HG03378 (cell line): ENCODE results near the gene EVI5L.
"Not testable (repeated sequence)": the region's sequence is repeated elsewhere in the genome, so short reads cannot be mapped to it uniquely, and the experiment has no call there.

Source experiments
- ATAC-seq: cut with Tn5 transposase; IDR thresholded peaks from one replicate; pipeline ENCODE4 v1.9.1; 2021; ENCODE audit warnings: mild to moderate bottlenecking, moderate library complexity; ENCODE audit not compliant: unreplicated experiment

The EVI5L gene

GRCh38 chr19:7816040-7816439, 14.0 kb upstream of the EVI5L start:
- ATAC-seq: not testable (repeated sequence)

DNA sequence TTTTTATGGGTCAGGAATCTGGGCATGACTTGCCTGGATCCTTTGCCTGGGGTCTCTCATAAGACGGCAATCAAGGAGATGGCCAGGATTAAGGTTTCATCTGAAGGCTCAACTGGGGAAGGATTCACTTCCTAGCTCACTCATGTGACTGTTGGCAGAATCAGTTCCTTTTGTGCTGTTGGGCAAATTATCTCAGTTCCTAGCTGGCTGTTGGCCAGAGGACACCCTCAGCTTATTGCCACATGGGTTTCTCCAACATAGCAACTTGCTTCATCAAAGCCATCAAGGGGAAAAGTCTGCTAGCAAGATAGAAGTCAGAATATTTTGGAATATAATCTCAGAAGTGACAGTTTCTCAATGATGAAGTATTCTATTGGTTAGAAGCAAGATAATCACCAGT, 12.2 kb upstream of the EVI5L start:
- ATAC-seq: no peak

GRCh38 chr19:7818806-7819205, 11.2 kb upstream of the EVI5L start:
- no peak for ATAC-seq

GRCh38 chr19:7819337-7819736, 10.7 kb upstream of the EVI5L start:
- ATAC-seq: no peak

- no peak for ATAC-seq
Measured at GRCh38 chr19:7820588-7820987, 9.4 kb upstream of the EVI5L start.

- no peak for ATAC-seq
Measured at GRCh38 chr19:7822910-7823515, 7.0 kb upstream of the EVI5L start.

DNA sequence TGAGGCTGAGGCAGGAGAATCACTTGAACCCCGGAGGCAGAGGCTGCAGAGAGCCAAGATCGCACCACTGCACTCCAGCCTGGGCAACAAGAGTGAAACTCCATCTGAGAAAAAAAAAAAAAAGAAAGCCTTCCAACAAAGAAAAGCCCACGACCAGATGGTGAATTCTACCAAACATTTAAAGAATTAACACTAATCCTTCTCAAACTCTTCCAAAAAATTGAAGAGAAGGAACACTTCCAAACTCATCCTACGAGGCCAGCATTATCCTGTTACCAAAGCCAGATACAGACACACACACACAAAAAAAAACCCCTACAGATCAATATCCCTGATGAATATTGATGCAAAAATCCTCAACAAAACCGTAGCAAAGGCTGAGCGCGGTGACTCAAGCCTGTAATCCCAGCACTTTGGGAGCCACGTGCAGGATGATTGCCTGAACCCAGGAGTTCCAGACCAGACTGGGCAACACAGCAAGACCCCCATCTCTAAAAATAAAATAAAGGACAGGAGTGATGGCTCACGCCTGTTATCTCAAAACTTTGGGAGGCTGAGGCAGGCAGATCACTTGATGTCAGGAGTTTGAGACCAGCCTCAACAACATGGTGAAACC, 6.2 kb upstream of the EVI5L start:
- no peak for ATAC-seq

GRCh38 chr19:7829166-7829520, 875 bp upstream of the EVI5L start:
- ATAC-seq: no peak

- no peak for ATAC-seq
Measured at GRCh38 chr19:7830272-7830771, 304 bp downstream of the EVI5L start.

- ATAC-seq: no peak
Measured at GRCh38 chr19:7830823-7831222, 805 bp downstream of the EVI5L start.

GRCh38 chr19:7831452-7831851, 1.4 kb downstream of the EVI5L start:
- ATAC-seq: no peak

GRCh38 chr19:7832009-7832408, 2.0 kb downstream of the EVI5L start:
- no peak for ATAC-seq

GRCh38 chr19:7832781-7833180, 2.8 kb downstream of the EVI5L start:
- ATAC-seq: no peak

DNA sequence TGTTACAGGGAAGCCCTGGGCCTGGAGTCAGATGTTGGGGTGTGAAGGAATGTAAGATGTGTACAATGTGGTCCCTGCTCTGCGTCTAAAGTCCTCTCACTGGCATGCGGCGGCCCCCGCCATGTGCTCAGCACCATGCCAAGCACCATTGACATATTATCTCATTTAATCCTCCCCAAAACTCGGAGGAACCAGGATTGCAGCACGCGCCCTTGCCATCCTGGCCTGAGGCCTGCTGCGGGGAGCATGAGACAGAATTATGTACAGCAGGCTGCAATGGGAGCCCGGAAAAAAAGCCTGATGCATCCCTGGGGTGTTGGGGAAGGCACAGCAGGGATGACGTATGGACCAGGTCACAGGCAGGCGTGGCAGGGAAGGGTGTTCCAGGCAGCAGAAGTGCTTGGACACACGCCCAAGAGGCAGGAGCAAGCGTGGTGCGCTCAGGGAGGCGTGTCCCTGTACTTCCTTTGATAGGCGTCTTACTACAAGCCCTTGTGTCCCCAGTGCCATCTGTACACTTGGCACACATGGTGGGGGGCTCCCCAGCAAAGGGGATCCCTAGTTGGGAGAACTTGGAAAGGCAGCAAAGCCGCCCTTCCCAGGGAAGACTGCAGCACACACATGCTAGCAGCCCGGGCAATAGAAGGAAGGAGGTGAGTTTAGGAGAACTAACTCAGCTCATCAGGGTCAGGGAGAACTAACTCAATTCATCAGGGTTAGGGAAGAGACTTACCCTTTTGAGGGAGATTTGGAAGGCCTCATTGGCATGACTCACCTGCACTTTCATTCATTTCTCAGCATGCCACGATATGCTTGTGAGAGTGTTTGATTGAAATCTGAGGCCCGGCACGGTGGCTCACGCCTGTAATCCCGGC, 3.4 kb downstream of the EVI5L start:
- no peak for ATAC-seq

- no peak for ATAC-seq
Measured at GRCh38 chr19:7839476-7839875, 9.5 kb downstream of the EVI5L start.

GRCh38 chr19:7840629-7841028, 10.6 kb downstream of the EVI5L start:
- no peak for ATAC-seq

DNA sequence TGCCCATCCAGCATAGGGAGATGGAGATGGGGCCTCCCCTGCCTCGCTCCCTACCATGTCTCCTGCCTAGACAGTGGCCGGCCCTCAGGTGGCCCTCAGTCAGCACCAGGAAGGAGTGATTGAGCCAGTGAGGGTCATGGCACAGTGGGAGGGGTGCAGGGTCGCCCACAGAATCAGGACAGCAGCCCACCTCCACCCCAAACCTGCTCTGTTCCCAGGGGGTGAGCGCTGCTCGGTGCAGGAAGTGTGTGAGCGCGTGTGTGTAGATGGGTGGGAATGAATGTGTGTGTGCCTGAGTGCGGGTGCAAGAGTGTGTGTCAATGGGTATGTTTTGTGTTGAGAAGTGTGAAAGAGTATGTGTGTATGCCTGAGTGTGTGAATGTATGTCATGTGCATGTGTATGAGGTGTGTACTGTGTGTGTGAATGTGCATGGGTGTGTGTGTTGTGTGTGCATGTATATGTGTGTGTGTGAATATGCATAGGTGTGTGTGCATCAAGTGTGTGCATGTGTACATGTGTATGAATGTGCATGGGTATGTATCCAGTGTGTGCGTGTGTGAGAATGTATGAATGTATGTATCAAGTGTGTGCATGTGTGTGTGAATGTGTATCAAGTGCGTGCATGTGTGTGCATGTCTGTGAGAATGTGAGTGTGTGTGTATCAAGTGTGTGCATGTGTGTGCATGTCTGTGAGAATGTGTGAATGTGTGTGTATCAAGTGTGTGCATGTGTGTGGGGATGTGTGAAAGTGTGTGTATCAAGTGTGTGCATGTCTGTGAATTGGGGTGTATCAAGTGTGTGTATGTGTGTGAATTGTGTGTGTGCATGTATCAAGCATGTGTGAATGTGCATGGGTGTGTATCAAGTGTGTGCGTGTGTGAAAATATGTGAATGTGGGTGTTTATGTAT, 12.0 kb downstream of the EVI5L start:
- ATAC-seq: no peak

GRCh38 chr19:7842661-7843294, 12.8 kb downstream of the EVI5L start:
- no peak for ATAC-seq

GRCh38 chr19:7843521-7843920, 13.5 kb downstream of the EVI5L start:
- ATAC-seq: no peak

DNA sequence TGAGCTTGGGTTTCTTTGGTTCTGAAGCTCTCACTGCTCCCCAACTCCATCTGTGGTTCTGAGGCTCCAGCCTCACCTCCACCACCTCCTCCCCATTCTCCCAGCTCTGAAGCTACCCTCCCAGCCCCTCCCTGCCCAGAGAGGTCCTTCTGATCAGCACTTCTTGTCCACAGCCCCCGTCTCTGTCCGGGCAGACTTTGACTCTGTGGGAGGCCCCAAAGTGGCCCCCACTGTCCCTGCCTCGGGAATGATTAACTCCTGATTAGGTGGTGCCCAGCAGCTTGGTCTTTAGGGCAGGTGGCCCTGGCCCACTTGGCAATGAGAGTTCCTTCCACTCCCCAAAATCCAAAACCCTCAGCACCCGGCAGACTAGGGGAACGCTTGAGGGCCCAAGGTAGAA, 14.4 kb downstream of the EVI5L start:
- ATAC-seq: no peak
